HG03457 (cell line): ENCODE data around the gene DYNLT3.
A peak's percentile ranks its signal among the peaks of the same experiment; 100 is the strongest.

Experiments
- ATAC-seq: cut with Tn5 transposase; IDR thresholded peaks from one replicate; pipeline ENCODE4 v1.9.1; 2021; ENCODE audit warnings: moderate number of reproducible peaks; ENCODE audit not compliant: unreplicated experiment

Gene DYNLT3, protein sequence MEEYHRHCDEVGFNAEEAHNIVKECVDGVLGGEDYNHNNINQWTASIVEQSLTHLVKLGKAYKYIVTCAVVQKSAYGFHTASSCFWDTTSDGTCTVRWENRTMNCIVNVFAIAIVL

DNA sequence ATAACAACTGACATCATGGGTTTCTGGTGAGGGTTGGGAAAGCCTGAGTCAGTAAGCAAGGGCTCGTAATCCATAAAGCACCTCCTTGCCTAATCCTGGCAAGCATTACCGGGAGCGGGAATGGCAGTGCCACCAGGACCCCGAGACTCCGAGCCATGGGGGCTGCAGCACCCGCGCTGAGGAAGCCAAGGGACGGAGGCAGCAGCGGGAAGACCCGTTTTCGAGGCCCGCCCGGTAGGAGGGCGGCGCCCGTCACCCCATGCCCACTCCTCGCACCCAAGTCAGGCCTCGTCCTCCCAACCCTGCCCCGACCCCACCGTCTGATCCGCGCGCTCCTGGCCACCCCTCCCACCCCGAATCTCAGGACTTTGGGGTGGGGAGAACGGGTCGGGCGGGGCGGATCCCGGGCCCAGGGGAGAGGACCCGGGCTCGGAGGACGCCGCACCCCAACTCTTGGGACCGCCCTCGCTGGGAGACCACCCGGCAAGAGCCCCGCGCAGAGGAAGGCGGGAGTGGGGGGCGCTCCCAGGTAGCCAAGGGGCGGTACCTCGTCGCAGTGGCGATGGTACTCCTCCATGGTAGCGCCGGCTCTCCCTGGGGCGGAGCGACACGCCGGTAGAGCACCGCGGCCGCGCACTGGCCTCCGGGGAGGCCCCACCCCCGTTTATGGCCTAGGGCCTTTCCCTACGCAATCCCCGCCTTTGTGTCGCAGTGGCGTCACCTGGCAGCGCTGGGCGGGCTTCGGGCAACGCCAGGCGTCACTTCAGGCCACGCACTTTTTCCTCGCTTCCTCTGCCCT, at the start of gene DYNLT3:
Gene DYNLT3, minus strand, starts transcription at position 638 of the 799 bp plus-strand sequence. Its CDS starts 61 bp downstream, at position 577.
- ATAC-seq, result peak; percentile 100

DNA sequence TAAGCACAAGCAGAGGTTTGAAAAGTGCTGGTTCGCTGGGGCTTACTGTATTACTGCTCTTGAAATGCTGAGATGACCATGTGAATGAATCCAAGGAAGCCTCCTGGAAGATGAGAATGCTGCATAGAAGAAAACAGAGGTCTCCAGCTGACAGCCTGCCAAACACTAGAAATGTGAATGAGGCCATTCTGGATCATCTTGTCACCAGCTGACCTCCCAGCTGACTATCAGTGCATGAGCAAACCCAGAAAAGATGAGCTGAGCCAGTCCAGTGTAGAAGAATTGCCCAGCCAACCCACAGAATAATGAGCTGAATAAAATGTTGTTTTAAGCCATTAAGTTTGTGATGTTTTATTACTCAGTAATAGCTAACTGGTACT, 49.1 kb upstream of the DYNLT3 start:
- no peak for ATAC-seq

DNA sequence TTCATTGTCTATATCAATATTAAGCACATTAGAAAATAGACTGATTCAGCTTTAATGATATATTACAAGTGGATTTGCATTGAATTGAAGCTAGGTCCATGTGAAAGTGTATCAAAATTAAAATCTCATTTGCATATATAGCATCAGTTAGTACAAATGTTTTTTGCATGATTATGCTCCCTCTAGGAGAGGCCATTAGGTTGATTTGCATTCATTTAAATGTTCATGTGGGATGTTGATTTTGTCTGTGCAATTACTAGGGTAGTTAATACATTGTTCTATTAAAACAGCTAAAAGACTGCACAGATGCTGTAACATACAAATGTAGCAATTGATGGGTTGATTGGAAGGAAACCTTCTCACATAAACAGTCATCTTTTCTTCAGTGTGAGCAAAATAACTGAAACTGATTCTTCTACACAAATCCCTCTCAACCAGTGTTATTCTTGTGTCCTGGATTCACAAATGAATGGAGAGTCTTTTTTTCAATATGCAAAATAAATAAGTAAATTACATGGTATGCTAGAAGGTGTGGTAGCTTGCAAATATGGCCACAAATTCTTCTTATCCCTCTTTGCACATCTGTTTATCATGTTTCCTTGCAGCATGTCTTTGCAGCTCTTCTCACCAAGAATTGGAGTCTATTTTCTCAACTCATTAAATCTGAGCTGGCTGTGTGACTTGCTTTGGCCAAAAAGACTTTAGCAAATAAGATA, 48.6 kb upstream of the DYNLT3 start:
- no peak for ATAC-seq

DNA sequence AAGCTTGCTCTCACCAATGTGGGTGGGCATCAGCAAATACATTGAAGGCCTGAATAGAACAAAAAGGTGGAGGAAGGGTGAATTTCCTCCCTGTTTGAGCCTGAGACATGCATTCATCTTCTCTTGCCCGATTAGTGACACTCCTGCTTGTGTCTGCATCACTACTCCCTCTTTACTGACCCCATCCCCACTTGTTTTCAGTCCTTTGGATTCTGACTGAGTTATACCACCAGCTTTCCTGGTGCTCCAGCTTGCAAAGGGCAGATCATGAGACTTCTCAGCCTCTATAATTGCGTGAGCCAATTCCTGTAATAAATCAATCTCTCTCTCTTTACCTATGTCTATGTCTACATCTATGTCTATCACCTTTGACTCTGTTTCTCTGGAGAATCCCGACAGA, 47.4 kb upstream of the DYNLT3 start:
- ATAC-seq, result no peak

DNA sequence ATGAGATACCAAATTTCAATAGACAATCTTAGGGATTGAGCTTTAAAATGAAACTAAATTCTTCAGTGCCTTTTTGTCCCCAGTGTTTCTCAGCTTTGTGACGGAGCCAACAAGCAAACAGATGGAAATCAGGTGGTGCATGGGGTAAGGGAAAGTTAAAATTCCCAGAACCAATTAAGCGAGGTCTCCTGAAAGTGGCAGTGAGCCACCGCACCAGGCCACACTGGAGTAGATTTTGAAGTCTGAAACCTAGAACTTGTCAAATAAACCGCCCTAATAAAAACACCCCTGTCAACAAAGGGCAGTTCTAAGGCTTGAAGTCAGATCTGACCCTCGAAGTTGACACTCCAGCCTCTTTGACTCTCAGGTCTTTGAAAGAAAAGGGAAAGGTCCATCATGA, 40.6 kb upstream of the DYNLT3 start:
- no peak for ATAC-seq

DNA sequence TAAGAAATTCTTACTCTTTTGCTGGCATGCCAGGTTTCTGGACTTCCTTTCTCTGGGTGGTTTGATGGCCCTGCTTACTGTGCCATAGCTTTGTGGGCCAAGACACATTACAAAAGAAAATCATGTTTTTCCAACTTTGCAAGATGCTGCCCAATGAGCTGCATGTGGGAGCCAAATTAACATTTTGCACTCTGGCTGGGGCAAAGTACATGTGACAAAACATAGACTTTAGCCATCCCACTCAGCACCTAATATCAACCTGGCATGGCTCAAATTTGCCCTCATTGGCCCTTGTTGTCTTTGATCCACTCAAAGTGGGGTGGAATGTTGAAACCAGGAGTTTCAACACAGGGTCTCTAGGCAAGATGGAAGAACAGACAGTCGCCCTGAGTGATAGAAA, 40.0 kb upstream of the DYNLT3 start:
- no peak for ATAC-seq

DNA sequence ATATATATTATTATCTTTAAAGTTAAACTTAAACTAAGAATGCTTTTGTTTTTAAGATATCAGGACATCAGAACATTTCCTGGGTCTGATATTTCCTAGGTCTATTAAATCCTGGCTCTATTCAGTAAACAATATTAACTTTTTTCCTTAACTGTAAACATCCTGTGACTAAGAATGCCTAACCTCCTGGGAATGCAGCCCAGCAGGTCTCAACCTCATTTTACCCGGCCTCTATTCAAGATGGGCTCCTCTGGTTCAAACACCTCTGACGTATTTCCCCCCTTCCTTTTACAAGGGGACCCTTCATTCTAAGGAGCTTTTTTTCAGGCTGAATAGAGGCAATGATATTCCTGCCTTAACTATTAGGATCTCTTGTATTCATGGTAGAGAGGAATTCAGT, 35.8 kb upstream of the DYNLT3 start:
- no peak for ATAC-seq

DNA sequence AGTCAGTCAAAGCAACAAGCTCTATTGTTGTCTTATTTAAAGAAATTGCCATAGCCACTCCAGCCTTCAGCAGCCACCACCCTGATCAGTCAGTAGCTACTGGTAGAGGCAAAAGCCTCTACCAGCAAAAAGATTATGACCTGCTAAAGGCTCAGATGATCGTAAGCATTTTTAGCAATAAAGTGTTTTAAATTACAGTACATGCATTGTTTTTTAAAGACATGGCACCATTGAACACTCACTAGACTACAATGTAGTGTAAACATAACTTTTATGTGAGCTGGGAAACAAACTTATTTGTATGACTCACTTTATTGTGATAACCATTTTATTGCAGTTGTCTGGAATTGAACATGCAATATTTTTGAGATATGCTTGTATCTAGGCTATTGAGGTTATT, 32.3 kb upstream of the DYNLT3 start:
- ATAC-seq, result no peak

DNA sequence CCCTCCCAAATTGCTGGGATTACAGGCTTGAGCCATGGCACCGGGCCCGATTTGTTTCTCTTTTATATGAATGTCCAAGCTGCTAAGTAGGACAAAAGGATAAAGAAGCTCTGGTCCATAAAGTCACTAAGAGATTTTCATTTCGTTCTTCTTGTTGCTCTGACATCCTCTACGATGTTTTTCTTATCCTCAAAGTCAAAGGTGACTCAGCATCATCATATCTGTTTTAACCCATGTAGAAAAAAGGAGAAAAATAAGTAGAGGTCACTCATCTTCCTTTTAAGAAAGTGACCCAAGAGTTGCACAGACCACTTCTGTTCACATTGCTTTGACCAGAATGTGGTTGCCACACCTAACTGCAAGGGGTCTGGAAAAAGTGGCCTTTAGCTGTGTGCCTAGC, 29.3 kb upstream of the DYNLT3 start:
- no peak for ATAC-seq

DNA sequence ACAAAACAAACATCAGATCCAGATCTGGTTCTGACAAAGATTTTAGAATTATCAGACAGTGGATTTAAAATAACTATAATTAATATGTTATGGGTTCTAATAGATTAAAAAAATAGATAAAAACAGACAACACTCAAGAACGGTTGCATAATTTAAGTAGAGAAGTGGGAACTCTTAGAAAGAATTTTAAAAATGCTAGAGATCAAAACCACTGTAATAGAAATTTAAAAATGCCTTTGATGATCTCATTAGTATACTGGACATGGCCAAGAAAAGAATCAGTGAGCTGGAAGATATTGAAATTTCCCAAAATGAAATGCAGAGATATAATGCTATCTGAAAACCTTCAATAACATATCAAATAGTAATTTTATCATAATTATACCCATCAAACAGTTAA, 28.3 kb upstream of the DYNLT3 start:
- no peak for ATAC-seq

DNA sequence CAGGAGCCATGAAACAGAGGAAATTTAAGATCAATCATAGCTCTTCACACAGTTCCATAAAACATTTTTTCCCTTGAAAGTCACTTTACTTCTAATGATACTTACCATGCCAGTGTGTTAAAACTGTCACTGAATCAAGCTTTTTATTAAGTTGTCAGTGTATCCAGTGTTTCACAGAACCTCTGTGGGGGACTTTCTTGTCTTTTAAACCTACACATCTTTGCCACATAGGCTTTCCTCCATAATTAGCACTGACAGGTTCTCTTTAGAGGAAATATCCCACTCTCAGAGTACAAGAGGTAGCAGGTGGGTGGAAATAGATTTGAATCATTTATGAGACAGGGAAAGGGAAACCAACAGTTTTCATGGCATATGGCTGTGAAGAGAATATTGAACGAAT, 25.8 kb upstream of the DYNLT3 start:
- no peak for ATAC-seq

DNA sequence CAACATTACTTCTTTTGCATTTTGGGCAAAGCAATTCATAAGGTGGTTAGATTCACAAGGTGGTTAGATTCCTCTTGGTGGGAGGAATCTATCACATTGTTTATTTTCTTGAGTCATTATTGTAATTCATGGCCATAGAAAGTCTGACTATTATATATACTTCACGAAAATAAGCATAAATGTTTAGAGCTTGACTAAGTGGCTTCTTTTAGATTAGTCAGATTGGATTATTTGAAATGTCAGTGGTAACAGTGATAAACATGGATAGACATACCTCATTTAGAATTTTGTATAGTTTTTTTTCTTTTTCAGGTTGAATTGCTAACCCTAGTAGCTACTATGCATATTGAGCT, 24.9 kb upstream of the DYNLT3 start:
- ATAC-seq, result no peak

DNA sequence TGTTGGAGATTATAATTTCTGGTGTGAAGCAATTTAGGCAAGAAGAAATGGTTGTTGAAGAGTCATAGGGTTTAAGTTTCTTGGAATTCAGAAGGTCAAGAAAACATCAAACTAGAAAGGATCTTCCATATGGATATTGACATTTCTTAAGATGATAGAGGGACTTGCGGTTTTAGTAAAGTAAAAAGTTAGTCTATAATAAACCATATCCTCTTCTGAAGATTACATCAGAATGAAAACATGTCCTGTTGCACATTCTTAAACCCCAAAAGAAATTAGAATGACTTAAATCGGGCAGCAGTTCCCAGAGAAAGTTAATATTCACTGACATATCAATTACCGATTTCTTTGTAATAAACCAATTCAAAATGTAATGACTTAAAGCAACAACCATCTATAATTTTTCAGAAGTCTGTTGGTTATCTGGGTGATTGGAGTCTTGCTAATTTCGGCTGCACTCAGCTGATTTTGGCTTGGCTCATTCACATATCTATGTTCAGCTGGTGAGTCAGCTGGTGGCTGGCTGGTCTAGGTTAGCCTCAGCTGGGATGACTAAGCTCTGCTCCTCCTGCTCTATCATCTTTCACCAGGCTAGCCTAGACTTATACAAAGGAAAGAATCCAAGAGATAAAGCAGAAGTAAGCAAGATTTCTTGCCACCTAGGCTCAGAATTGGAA, 24.4 kb upstream of the DYNLT3 start:
- ATAC-seq, result no peak

DNA sequence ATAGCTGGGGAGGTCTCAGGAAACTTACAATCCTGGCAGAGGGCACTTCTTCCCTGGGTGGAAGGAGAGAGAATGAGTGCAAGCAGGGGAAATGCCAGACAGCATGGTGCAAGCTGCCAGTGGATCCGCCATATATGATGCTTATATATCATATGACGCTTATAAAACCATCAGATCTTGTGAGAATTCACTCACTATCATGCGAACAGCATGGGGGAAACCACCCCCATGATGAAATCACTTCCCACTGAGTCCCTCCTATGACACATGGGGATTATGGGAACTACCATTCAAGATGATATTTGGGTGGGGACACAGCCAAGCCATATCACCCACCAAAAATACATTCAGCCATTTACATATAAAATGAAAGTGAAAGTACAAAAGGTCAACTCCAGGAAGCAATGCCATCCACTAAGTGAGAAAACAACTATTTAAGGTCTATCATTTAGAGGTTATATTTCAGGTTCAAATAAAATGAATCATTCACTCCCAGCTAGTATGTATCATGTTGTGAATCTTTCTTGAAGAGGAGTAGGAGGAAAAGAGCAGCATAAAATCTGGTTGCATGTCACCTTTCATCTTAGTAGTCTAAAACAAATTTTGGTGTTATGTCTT, 20.3 kb upstream of the DYNLT3 start:
- ATAC-seq, result no peak

DNA sequence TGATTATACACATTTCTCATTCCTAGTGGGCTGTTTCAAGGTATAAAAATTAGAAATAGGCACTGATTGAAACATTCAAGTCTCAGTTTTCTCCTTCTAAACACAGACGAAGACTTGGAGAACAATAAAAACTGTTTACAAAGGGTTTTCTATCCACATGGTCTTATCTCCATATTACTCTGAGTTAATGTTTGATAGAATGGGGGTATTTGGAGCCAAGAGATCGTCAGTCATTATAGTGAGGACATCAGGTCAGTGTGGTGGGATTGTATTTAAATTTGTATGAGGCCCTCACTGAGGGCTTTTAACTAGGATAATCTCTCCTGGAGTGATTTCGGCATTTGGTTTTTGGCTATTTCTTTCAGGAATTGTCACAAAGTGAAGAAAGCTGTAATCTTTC, 16.4 kb upstream of the DYNLT3 start:
- ATAC-seq, result no peak

DNA sequence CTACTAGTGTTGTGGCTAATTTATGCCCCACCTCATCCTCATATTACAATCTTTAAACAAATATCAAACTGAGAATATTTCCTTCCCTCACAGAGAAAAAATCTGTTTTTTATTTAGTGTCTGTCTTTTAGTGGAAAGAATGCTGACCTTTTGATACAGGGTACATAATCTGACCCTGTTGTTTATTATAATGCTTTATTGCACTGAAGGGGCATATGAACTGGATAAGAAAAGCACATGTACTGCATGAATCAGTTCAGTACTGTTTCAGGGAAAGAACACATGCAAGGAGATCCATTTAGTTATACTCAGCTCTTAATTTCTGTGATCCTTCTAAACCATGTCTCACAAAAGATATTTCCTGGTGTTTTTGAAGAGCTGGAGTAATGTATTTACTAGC, 15.5 kb upstream of the DYNLT3 start:
- ATAC-seq, result no peak

DNA sequence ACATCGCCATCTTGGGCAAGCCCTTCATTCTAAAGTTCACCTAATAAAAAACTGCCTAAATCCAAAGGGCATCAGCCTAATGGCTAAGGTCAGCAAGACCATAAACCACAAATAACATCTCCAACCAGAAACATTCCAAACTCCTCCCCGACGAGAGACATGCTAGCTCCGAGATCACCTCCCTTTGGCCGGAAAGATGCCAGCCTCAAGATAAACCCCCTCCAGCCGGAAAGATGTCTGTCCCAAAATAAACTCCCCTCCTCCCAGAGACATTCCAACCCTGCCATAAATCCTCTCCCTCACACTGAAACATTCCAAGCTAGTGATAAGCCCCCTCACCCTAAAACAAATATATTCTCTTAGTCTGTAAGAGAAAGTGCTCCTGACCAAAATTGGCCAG, 13.3 kb upstream of the DYNLT3 start:
- ATAC-seq, result no peak

DNA sequence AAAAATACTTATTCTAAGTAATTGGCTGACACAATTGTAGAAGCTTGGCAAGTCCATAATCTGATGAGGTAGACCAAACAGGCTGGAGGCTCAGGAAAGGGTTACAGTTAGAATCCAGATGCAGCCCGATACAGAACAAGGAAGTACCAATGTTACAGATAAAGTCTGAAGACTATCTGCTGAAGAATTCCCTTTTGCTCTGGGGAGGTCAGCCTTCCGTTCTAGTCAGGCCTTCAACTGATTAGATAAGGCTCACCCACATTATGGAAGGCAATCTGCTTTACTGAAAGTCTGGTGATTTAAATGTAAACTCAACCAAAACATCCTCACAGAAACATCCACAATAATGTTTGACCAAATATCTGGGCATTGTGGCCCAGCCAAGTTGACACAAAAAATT, 7.4 kb upstream of the DYNLT3 start:
- no peak for ATAC-seq

DNA sequence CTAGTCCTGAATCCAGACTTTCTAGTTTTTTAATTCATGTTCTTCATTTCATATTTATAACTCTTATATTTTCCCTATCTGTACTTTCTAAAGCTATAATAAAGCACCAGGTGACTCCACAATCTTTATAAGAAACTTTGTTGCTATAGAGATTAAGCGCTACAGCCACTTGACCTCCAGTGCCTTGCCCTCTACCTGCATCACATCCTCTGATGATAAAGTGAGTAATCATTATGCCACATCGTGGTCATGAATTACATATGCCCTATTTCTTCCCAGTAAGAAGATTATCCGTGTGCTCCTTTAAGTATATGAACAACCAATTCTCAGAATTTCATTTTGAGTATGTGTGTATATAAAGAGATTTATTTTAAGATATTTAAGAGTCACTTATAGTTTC, 6.8 kb upstream of the DYNLT3 start:
- no peak for ATAC-seq

DNA sequence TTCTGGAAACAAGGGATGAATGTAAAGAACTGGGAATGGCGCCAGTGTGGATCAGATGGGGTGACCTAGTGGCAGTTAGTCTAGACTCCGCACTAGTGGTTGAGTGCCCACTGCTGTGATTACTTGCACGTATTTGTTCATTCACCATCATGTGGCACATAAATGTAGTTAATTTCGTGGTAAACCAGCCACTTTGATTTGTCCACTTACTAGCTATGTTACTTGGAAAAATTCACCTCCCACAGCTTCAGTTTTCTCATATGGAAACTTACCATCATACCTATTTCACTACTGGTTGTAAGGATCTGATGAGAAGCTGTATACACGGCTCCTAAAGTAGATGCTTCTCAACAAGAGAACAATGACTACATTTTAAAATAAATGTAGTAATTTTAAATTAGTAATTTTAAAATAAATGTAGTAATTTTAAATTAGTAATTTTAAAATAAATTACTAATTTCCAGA, 394 bp upstream of the DYNLT3 start:
- no peak for ATAC-seq

DNA sequence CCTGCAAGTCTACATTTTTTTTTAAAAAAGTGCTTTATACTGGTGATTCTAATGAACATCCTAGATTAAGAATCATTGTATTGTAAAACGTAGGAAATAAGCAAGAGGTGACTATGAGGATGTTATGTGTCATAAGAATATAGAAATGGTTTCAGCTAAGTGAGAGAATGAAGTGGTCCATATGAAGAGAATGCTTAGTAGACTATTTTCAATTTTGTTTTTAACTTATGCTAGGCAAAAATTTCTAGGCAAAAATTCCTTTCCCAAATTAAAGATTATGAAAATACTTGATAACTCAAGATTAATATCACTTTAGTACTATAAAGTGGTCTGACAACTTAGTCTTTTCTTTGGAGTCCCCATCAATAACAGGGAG, 825 bp downstream of the DYNLT3 start:
- ATAC-seq, result no peak
